ENCODE results near the gene ING4. TPM values are rescaled to one million over a fixed set of nuclear protein-coding genes. Genes with fewer than 3 reads are reported as not detected.

ING4 gene
- total RNA-seq, 4 donors from 2014 or later = 8.3 to 37.0 (median 26.9) TPM

DNA sequence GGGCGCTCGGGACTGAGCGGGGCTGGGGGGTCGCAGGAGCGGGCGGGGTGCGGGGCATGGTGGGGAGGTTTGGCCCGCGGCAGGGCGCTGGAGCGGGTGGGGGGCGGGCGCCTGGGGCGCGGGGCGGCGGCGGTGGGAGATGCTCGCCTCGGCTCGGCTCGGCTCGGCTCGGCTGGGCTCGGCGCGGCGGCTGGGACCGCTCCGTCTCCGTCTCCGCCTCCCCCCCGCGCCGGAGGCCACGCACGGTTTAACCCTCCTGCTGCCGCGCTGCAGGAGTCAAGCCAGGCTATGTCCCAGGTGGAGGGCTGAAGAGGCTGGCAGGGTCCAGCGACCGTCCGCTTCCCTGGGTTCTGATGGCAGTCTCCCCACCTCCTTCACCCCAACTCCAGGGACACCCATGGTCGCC is 37.7 kb upstream of the ING4 start, which contains the start of gene PIANP:
TSS of gene PIANP (minus strand) at position 170 of the 406 bp plus-strand sequence. CDS start 2,754 bp downstream, outside the sequence.
- Histone ChIP-seq H3K9me3 (no peaks in the 10 kb centered on the region), H3K27me3 (peaks cover 5 to 98% (median 21%) of the 10 kb centered on the region in 4 donors), H3K36me3 (no peaks in the 10 kb centered on the region), H3K4me1 (peaks cover 11 to 18% (median 15%) of the 10 kb centered on the region in 3 donors), H3K27ac (no peak within 1 kb of the TSS), H3K4me3 (peak within 1 kb of the TSS; percentile 15 to 68 (median 44))
- no peak for DNase-seq
- no peak for TF ChIP-seq POLR2A (IDR thresholded peaks at IDR 0.05)
- intact Hi-C loops (cut with DNase I) = no loop called here
- WGBS, 2 donors = 0% methylated on average over 1 to 4 of the region's 43 CpGs

DNA sequence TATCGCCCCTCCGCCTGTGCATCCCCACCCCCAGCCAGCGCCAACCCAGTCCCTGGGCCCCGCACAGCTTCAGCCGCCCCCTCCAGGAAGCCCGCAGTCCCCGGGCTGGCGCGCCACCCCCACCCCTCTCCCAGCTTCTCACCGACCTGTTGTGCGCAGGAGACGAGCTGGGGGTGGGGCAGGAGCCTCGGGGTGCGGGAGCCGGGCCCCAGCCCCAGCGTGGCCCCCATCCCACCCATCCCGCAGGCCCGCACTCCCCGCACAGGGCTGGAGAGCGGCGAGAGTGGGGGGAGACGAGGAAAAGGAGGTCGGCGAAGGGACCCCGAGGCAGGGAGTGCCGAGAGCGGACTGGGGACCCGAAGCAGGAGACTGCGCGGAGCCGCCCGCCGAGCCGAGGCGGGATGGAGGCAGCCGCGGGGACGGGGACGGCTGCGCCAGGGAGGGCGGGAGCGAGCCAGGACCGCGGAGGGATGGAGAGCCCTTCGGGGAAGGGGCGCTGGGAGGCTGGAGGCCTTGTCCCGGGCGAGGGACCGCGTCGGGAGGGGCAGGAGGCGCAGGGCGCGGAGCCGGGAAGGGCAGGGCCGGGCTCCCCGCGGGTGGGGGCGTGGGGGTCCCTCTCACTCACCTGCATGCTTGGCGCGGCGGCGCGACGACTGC is 37.2 kb upstream of the ING4 start:
- peaks cover 11 to 18% (median 15%) of the 10 kb centered on the region in 3 donors for H3K4me1 ChIP-seq
- no peaks in the 10 kb centered on the region for H3K9me3 ChIP-seq
- H3K27ac ChIP-seq = no peak overlapping the region
- no peaks in the 10 kb centered on the region for H3K36me3 ChIP-seq
- peaks cover 5 to 97% (median 21%) of the 10 kb centered on the region in 4 donors for H3K27me3 ChIP-seq
- intact Hi-C loops (cut with DNase I) = no loop called here
- H3K4me3 ChIP-seq = peak overlapping the region; percentile 15 to 68 (median 44)
- no peak for TF ChIP-seq POLR2A (IDR thresholded peaks at IDR 0.05)
- TF ChIP-seq, protein P1, sequence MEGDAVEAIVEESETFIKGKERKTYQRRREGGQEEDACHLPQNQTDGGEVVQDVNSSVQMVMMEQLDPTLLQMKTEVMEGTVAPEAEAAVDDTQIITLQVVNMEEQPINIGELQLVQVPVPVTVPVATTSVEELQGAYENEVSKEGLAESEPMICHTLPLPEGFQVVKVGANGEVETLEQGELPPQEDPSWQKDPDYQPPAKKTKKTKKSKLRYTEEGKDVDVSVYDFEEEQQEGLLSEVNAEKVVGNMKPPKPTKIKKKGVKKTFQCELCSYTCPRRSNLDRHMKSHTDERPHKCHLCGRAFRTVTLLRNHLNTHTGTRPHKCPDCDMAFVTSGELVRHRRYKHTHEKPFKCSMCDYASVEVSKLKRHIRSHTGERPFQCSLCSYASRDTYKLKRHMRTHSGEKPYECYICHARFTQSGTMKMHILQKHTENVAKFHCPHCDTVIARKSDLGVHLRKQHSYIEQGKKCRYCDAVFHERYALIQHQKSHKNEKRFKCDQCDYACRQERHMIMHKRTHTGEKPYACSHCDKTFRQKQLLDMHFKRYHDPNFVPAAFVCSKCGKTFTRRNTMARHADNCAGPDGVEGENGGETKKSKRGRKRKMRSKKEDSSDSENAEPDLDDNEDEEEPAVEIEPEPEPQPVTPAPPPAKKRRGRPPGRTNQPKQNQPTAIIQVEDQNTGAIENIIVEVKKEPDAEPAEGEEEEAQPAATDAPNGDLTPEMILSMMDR (IDR thresholded peaks at IDR 0.05) = no peak
- WGBS, 2 donors = 6% methylated on average over 3 of the region's 65 CpGs; no CpG with 5 or more reads in 1 of the 2 donors
- DNase-seq = no peak

DNA sequence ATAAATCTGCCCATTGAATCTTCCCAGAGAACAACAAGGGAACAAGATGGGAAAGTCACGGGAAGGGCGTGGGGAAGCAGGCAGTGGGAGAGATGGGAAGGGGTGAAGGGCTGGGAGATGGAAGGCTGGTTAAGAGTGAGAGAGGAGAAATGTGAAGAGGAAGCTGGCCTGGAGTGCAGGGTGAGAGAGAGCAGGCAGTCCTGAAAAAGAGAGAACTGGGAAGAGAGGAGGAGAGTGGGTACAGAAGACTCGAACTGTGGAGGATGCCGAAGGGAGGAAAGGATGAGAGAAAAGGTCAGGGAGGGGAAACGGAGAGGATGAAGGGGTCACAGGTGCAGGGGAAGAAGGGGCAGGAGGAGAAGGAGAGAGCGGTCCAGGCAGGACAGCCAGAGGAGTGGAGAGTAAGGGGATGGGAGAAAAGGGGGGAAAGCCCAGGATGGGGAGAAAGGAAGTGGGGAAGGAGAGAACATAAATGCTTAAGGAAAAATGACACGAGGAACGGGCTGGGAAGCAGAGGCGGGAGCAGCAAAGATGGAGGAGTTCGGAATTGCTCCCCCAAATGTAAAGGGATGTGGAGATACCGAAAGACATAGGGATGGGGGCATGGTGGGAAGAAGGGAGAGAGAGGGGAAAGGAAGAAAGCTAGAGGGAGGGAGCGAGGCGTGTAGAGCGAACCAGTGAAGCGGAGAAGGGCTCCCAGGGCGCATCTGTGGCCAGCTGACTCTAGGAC is 36.5 kb upstream of the ING4 start:
- TF ChIP-seq POLR2A (IDR thresholded peaks at IDR 0.05) = no peak
- TF ChIP-seq, protein P1 (IDR thresholded peaks at IDR 0.05) = no peak
- H3K36me3 ChIP-seq = no peaks in the 10 kb centered on the region
- no peak for DNase-seq
- H3K4me1 ChIP-seq = peaks cover 11 to 18% (median 15%) of the 10 kb centered on the region in 3 donors
- H3K27me3 ChIP-seq = peaks cover 5 to 96% (median 21%) of the 10 kb centered on the region in 4 donors
- H3K4me3 ChIP-seq = peak overlapping the region in 3 of 4 donors; percentile 34 to 68 (median 53)
- intact Hi-C loops (cut with DNase I) = no loop called here
- H3K9me3 ChIP-seq = no peaks in the 10 kb centered on the region
- WGBS, 2 donors = 19 to 24% methylated on average over 16 of the region's 16 CpGs
- no peak overlapping the region for H3K27ac ChIP-seq

DNA sequence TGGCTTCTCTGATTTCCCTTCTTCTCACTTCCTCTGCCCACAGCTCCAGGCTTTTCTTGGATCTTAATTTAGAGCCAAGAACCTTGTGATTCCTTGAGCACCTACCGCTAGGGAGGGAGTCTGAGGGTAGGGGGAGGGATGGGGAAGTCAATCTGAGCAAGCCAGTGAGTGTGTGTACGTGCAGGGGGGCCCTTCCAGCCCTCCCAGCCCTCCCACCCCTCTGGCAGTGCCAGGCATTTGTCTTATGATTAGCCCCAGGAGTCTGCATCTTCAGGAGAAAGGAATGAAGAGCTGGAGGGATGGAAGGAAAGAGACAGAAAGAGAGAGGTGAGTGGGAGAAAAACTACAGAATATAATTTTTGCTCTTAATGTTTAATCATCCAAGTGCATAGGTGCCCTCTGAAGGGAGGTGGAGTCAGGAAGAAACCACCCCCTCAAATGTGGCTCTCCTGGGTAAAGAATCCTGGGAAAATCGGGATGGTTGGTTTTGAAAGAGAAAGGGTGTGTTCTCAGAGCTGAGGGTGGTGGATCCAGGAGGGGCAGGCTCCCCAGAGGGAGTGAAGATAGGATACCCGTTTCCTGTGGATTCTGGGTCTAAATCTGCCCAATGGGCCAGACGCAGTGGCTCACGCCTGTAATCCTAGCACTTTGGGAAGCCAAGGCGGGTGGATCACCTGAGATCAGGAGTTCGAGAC is 35.6 kb upstream of the ING4 start:
- 47 to 51% methylated on average over 7 to 8 of the region's 8 CpGs for WGBS, 2 donors
- Histone ChIP-seq H3K4me1 (peaks cover 11 to 18% (median 15%) of the 10 kb centered on the region in 3 donors), H3K9me3 (no peaks in the 10 kb centered on the region), H3K27ac (no peak overlapping the region), H3K27me3 (peaks cover 5 to 93% (median 21%) of the 10 kb centered on the region in 4 donors), H3K4me3 (no peak overlapping the region), H3K36me3 (no peaks in the 10 kb centered on the region)
- TF ChIP-seq POLR2A (IDR thresholded peaks at IDR 0.05) = no peak
- TF ChIP-seq, protein P1 (IDR thresholded peaks at IDR 0.05) = no peak
- DNase-seq = no peak
- intact Hi-C loops (cut with DNase I) = no loop called here

DNA sequence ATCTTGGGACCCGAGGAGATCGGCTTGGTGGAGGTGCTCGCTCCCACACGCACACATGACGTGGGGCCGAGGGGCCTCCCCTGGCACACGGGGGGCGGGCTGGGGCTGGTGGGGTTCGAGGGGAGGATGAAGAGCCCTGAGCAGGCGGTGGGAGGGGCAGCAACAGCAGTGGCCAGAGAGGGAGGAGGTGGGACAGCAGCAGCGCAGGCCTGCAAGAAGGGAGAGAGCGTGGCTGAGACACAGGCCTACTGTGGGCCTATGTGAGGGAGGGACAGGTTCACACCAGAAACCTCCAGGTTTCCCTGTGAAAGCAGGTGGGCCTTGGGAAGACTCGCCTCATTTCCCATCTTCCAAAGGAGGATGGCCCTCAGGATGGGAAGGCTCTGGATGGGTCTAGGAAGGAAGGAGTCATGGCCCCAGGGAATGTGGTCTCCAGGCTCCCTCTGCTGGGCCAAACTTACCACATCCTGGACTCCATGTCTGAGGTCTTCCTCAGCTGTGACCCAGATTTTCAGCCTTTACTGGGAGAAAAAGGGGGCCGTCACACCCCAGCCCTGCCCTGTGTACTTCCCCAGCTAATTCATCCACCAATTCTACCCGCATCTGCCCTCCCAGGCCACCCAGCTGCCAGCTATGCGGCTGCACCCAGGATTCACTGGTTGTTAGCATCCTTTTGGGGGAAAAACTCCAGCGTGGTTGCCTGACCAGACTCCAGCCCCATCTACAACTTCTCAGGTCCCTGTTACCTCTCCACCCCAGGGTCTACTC is 34.8 kb upstream of the ING4 start:
- no peaks in the 10 kb centered on the region for H3K36me3 ChIP-seq
- H3K27ac ChIP-seq = no peak overlapping the region
- H3K9me3 ChIP-seq = no peaks in the 10 kb centered on the region
- no peak for DNase-seq
- no peak overlapping the region for H3K4me3 ChIP-seq
- 51 to 67% methylated on average over 11 of the region's 17 CpGs for WGBS, 2 donors
- intact Hi-C loops (cut with DNase I) = no loop called here
- H3K27me3 ChIP-seq = peaks cover 5 to 85% (median 21%) of the 10 kb centered on the region in 4 donors
- peaks cover 11 to 18% (median 15%) of the 10 kb centered on the region in 3 donors for H3K4me1 ChIP-seq
- no peak for TF ChIP-seq POLR2A (IDR thresholded peaks at IDR 0.05)
- TF ChIP-seq, protein P1 (IDR thresholded peaks at IDR 0.05) = peak in 4 of 6 experiments; percentile 19 to 55 (median 27)

Measured in esophagus squamous epithelium (tissue), 5 donors.